Neural progenitor cell (in vitro differentiated cells): ENCODE results near the gene SHQ1. TPM values are rescaled to one million over a fixed set of nuclear protein-coding genes. Genes with fewer than 3 reads are reported as not detected.

Source experiments
- DNase-seq: peaks from one replicate; pipeline ENCODE4 v3.0.0-alpha.2; 2016; ENCODE audit warnings: low spot score
- H2AFZ ChIP-seq: fragments of 200-600 bp; sonication (generic); replicated peaks from 2 replicates; pipeline ENCODE4 v1.6.1; 2016; ENCODE audit warnings: antibody characterized with exemption
- H3F3A ChIP-seq: fragments of 200-600 bp; sonication (generic); 2 replicates; pipeline ENCODE4 v1.6.1; 2016; ENCODE audit warnings: antibody characterized with exemption, low read depth
- H3K27ac ChIP-seq: fragments of 200-600 bp; sonication (generic); 2 replicates; pipeline ENCODE4 v1.5.1; 2016; ENCODE audit warnings: mild to moderate bottlenecking
- H3K27me3 ChIP-seq: fragments of 200-600 bp; sonication (generic); 2 replicates; pipeline ENCODE4 v1.6.1; 2016; ENCODE audit warnings: mild to moderate bottlenecking, moderate library complexity
- H3K36me3 ChIP-seq: fragments of 200-600 bp; sonication (generic); 2 replicates; pipeline ENCODE4 v1.5.1; 2016
- H3K4me1 ChIP-seq: fragments of 200-600 bp; sonication (generic); 2 replicates; pipeline ENCODE4 v1.6.1; 2016; ENCODE audit warnings: mixed run types
- H3K4me2 ChIP-seq: fragments of 200-600 bp; sonication (generic); 2 replicates; pipeline ENCODE4 v1.6.1; 2016
- H3K4me3 ChIP-seq: fragments of 200-600 bp; sonication (generic); 2 replicates; pipeline ENCODE4 v1.5.1; 2016
- H3K79me2 ChIP-seq: fragments of 200-600 bp; sonication (generic); 2 replicates; pipeline ENCODE4 v1.6.1; 2016; ENCODE audit warnings: low read depth
- H3K9ac ChIP-seq: fragments of 200-600 bp; sonication (generic); 2 replicates; pipeline ENCODE4 v1.6.1; 2016
- H3K9me3 ChIP-seq: fragments of 200-600 bp; sonication (generic); 2 replicates; pipeline ENCODE4 v1.5.1; 2016; ENCODE audit warnings: low read depth
- H4K20me1 ChIP-seq: fragments of 200-600 bp; sonication (generic); 2 replicates; pipeline ENCODE4 v1.6.1; 2016; ENCODE audit warnings: low read depth
- H3K27ac Mint-ChIP-seq: 3 replicates; pipeline ENCODE4 v1.8.0; 2021; ENCODE audit warnings: mixed read lengths
- H3K27me3 Mint-ChIP-seq: 2 replicates; pipeline ENCODE4 v1.8.0; 2022; ENCODE audit warnings: low read depth, mild to moderate bottlenecking, inconsistent platforms, moderate library complexity, mixed read lengths; ENCODE audit not compliant: insufficient read depth
- H3K36me3 Mint-ChIP-seq: 3 replicates; pipeline ENCODE4 v1.8.0; 2021; ENCODE audit warnings: mixed read lengths
- H3K4me1 Mint-ChIP-seq: 3 replicates; pipeline ENCODE4 v1.8.0; 2021; ENCODE audit warnings: mixed read lengths
- H3K4me3 Mint-ChIP-seq: 3 replicates; pipeline ENCODE4 v1.8.0; 2021; ENCODE audit warnings: mild to moderate bottlenecking, moderate library complexity, mixed read lengths
- H3K9me3 Mint-ChIP-seq: 3 replicates; pipeline ENCODE4 v1.8.0; 2020; ENCODE audit warnings: mixed read lengths
- EZH2 ChIP-seq: fragments of 200-600 bp; sonication (generic); IDR thresholded peaks from 2 replicates; pipeline ENCODE4 v1.6.1; 2017; ENCODE audit warnings: antibody characterized with exemption, mild to moderate bottlenecking, moderate library complexity
- EZH2phosphoT487 ChIP-seq: fragments of 200-600 bp; sonication (generic); IDR thresholded peaks from 2 replicates; pipeline ENCODE4 v1.6.1; 2017; ENCODE audit warnings: antibody characterized with exemption
- total RNA-seq: library from RNA; depleted of rRNA; stranded (reverse); fragments of >200 nt; gene quantifications from 2 replicates; pipeline ENCODE4 v1.2.3, GENCODE V29; 2015; ENCODE audit warnings: low replicate concordance
- TF ChIP-seq, protein P1 (sequence below): fragments of 200-600 bp; sonication (generic); IDR thresholded peaks from 2 replicates; pipeline ENCODE4 v1.5.1; 2017; ENCODE audit warnings: antibody characterized with exemption, mild to moderate bottlenecking

SHQ1 gene
- total RNA-seq, 1 donor from 2014 or later: 21.3 TPM

DNA sequence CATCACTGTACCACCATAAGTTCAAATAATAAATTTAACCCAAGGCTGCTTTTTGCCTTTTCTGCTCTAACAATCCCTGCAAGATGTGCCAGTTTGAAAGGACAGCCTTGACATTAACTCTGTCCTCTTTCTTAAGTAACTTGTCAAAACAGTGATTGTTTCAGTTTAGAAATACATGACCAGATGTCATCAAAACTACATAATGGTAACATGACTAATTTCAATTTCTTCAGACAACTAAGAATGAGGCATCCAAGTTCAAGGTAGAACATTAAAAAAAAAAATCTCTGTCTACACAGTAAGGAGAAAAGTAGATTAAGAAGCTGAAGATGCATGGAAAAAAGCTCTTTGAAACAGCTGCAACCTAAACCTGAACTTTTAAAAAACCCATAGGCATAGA, 47.4 kb downstream of the SHQ1 start:
- Histone ChIP-seq H3K9me3 (no peaks in the 10 kb centered on the region), H3K36me3 (no peaks in the 10 kb centered on the region), H3K4me2 (no peak overlapping the region), H3K27ac (no peak overlapping the region), H2AFZ (no peak overlapping the region), H3K27me3 (no peaks in the 10 kb centered on the region), H3K4me3 (no peak overlapping the region), H4K20me1 (no peaks in the 10 kb centered on the region), H3K79me2 (no peaks in the 10 kb centered on the region), H3F3A (no peaks in the 10 kb centered on the region), H3K4me1 (peaks cover 11% of the 10 kb centered on the region), H3K9ac (no peak overlapping the region)
- peaks cover 14% of the 10 kb centered on the region for H3K4me1 Mint-ChIP-seq
- H3K4me3 Mint-ChIP-seq: no peak overlapping the region
- H3K27me3 Mint-ChIP-seq: peaks cover 3% of the 10 kb centered on the region
- no peak for TF ChIP-seq EZH2phosphoT487
- no peak for TF ChIP-seq EZH2
- TF ChIP-seq, protein P1, sequence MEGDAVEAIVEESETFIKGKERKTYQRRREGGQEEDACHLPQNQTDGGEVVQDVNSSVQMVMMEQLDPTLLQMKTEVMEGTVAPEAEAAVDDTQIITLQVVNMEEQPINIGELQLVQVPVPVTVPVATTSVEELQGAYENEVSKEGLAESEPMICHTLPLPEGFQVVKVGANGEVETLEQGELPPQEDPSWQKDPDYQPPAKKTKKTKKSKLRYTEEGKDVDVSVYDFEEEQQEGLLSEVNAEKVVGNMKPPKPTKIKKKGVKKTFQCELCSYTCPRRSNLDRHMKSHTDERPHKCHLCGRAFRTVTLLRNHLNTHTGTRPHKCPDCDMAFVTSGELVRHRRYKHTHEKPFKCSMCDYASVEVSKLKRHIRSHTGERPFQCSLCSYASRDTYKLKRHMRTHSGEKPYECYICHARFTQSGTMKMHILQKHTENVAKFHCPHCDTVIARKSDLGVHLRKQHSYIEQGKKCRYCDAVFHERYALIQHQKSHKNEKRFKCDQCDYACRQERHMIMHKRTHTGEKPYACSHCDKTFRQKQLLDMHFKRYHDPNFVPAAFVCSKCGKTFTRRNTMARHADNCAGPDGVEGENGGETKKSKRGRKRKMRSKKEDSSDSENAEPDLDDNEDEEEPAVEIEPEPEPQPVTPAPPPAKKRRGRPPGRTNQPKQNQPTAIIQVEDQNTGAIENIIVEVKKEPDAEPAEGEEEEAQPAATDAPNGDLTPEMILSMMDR: no peak
- no peak for DNase-seq
- H3K27ac Mint-ChIP-seq: no peak overlapping the region
- H3K9me3 Mint-ChIP-seq: no peaks in the 10 kb centered on the region
- H3K36me3 Mint-ChIP-seq: no peaks in the 10 kb centered on the region

DNA sequence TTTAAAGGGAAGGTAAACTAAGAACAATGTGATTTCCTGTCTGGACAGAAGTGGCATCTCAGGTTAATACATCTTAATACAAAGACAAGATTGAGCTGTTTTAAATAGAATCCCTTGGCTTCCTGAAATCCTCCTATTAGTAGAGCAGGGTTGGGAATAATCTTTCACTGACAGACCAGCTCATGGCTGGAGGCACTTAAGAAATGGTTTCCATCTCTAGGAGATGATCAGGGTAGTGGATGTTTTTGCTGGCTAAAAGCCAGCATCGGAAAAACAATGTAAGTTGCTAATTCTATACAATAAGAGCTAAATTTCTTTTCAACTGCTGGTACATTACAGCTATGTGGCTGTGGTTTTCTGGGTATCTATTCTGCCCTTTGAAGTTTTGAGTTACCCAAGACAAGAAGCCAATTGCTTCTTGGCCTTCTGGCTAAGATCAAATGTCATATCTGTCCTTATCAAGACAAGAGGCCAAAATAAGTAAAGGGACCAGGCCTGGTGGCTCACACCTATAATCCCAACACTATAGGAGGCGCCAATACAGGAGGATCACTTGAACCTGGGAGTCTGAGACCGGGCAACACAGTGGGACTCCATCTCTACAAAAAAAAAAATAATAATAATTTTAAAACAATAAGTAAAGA, 49.6 kb downstream of the SHQ1 start:
- H3K4me1 ChIP-seq: peaks cover 11% of the 10 kb centered on the region
- DNase-seq: no peak
- H3K4me3 Mint-ChIP-seq: no peak overlapping the region
- no peaks in the 10 kb centered on the region for H3K36me3 ChIP-seq
- no peaks in the 10 kb centered on the region for H3F3A ChIP-seq
- no peaks in the 10 kb centered on the region for H4K20me1 ChIP-seq
- H3K4me1 Mint-ChIP-seq: peaks cover 14% of the 10 kb centered on the region
- H3K9me3 Mint-ChIP-seq: no peaks in the 10 kb centered on the region
- H3K9ac ChIP-seq: no peak overlapping the region
- TF ChIP-seq, protein P1: no peak
- TF ChIP-seq EZH2phosphoT487 (no peak), EZH2 (no peak)
- H3K79me2 ChIP-seq: no peaks in the 10 kb centered on the region
- no peak overlapping the region for H3K27ac ChIP-seq
- H2AFZ ChIP-seq: no peak overlapping the region
- H3K27me3 Mint-ChIP-seq: peaks cover 3% of the 10 kb centered on the region
- no peak overlapping the region for H3K27ac Mint-ChIP-seq
- no peak overlapping the region for H3K4me3 ChIP-seq
- no peaks in the 10 kb centered on the region for H3K36me3 Mint-ChIP-seq
- H3K27me3 ChIP-seq: no peaks in the 10 kb centered on the region
- no peaks in the 10 kb centered on the region for H3K9me3 ChIP-seq
- no peak overlapping the region for H3K4me2 ChIP-seq

DNA sequence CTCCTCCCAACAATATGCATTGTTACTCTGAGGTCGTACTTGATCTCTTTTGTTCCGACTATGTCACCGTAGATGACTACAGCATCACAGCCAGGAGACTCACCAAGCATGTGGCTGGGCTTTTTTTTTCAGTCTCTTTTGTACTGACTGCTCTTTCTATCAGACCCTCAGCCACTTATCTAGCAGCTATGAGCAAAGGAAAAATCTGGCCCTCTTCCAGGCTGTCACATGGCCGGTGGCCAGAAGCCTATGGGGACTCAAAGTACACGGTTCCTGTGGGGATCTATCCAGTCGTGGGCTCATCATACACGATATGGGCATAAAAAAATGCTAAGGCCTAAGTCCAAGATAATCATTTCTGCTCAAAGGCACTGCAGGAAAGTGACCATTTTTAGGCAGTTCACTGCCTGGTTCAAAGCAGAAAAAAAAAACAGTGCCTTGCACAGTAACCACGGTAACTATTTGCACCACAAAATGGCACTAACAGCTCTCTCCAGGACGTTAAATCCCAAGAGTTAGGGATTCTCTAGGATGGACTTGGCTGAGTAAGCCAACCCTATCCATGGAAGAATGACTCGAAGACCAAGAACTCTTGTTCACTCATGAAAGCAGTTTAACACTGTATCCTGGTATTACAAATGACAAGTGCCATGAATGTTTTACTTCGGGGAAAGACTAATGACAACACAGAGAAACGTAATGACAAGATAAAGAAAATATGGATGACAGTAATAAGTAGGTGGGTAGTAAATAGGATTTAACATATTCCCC, 50.3 kb downstream of the SHQ1 start:
- Histone ChIP-seq H3F3A (no peaks in the 10 kb centered on the region), H3K27ac (no peak overlapping the region), H2AFZ (no peak overlapping the region), H3K27me3 (no peaks in the 10 kb centered on the region), H3K4me3 (no peak overlapping the region), H3K4me1 (peaks cover 11% of the 10 kb centered on the region), H3K36me3 (no peaks in the 10 kb centered on the region), H3K9me3 (no peaks in the 10 kb centered on the region), H3K4me2 (no peak overlapping the region), H4K20me1 (no peaks in the 10 kb centered on the region), H3K79me2 (no peaks in the 10 kb centered on the region), H3K9ac (no peak overlapping the region)
- H3K36me3 Mint-ChIP-seq: no peaks in the 10 kb centered on the region
- DNase-seq: peak; percentile 31
- H3K9me3 Mint-ChIP-seq: no peaks in the 10 kb centered on the region
- H3K27ac Mint-ChIP-seq: peak overlapping the region; percentile 76
- peaks cover 3% of the 10 kb centered on the region for H3K27me3 Mint-ChIP-seq
- peaks cover 14% of the 10 kb centered on the region for H3K4me1 Mint-ChIP-seq
- no peak overlapping the region for H3K4me3 Mint-ChIP-seq
- TF ChIP-seq EZH2 (no peak), EZH2phosphoT487 (no peak)
- TF ChIP-seq, protein P1: no peak
